Measurements from ENCODE around the gene OSBPL9. TPM values are rescaled to one million over a fixed set of nuclear protein-coding genes. Genes with fewer than 3 reads are reported as not detected.

The OSBPL9 gene
- total RNA-seq, 4 donors from 2014 or later = 65.8 to 206 (median 136) TPM

DNA sequence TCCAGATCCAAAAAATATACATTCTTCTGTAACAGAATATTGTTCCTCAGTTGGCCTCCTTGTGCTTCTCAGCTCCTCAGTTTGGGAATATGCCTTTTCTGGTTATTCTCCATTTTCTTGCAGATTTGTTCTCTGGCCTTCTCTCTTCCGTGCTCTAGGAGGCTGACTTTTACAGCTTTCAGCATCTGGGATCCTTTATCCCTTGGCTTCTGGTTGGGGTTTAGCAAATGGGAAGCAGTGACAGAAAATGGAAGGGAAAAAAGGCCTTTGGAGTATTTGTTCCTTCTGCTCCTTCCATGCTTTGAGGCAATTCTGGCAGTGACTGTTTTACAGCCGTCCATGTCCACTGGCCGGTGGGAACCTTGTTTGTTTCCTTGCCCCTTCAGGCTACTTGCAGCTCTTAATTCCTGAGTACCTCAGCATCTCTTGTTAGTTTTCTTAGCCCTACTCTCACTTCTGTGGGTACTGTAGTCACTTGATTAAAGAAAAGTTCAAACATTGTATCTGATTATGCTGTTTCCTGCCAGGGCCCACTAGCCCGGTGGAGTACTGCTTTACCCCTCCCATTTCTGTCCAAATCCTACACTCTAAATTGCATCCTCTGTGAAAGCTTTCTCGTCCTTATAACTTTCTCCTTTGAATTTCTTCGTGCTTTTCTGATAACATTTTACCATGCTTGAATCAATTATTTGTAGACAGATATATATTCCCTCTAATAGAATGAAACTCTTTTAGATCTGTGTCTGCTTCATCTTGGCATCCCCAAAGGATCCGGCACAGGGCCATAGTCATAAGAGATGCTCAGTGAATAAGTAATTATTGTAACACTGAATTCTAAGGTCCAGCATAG, 118.2 kb downstream of the OSBPL9 start:
- Histone ChIP-seq H3K27me3 (no peaks in the 10 kb centered on the region), H3K4me3 (no peak overlapping the region), H3K4me1 (peaks cover 80 to 90% of the 10 kb centered on the region in 2 donors), H3K27ac (peak overlapping the region; percentile 70 to 84 (median 76)), H3K9me3 (no peaks in the 10 kb centered on the region), H3K36me3 (no peaks in the 10 kb centered on the region)
- ATAC-seq = no peak
- intact Hi-C loops (cut with DNase I; ENCODE audit: low total_unique reads) (loop anchor here (5.0 kb wide), 1 partner anchor 43 kb away; no protein-coding TSS in a partner anchor), in situ Hi-C loops (cut with MboI; ENCODE audit: low sequenced_read_pairs in 4 of 4) (no loop called here)
- no peak for DNase-seq
- TF ChIP-seq, protein P1, sequence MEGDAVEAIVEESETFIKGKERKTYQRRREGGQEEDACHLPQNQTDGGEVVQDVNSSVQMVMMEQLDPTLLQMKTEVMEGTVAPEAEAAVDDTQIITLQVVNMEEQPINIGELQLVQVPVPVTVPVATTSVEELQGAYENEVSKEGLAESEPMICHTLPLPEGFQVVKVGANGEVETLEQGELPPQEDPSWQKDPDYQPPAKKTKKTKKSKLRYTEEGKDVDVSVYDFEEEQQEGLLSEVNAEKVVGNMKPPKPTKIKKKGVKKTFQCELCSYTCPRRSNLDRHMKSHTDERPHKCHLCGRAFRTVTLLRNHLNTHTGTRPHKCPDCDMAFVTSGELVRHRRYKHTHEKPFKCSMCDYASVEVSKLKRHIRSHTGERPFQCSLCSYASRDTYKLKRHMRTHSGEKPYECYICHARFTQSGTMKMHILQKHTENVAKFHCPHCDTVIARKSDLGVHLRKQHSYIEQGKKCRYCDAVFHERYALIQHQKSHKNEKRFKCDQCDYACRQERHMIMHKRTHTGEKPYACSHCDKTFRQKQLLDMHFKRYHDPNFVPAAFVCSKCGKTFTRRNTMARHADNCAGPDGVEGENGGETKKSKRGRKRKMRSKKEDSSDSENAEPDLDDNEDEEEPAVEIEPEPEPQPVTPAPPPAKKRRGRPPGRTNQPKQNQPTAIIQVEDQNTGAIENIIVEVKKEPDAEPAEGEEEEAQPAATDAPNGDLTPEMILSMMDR (IDR thresholded peaks at IDR 0.05 in 4 of 5, conservative IDR thresholded peaks at IDR 0.05 in 1 of 5) = no peak
- no peak for TF ChIP-seq POLR2A (IDR thresholded peaks at IDR 0.05)

DNA sequence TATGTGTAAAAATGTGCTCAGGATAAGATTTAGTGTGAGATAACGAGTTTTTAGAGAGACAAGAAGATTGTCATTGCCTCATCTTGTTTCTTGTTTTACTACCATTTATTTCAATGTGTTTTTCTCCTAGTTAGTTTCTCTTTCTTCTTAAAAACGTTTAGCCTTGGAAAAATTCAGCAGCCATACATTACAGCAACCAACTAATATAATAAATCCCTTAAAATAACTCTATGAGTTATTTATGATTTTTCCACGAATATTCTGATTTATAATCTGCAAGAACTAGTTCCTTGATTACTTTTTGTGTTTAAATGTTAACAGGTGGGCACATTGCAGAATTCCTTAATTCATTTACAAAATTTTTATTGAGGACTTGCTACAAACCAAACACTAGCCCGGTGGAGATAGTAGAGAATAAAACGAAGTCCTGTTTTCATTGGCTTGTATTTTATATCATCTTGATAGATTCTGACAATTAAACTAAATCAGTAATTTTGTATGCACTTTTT, 118.9 kb downstream of the OSBPL9 start:
- intact Hi-C loops (cut with DNase I; ENCODE audit: low total_unique reads) = no loop called here

DNA sequence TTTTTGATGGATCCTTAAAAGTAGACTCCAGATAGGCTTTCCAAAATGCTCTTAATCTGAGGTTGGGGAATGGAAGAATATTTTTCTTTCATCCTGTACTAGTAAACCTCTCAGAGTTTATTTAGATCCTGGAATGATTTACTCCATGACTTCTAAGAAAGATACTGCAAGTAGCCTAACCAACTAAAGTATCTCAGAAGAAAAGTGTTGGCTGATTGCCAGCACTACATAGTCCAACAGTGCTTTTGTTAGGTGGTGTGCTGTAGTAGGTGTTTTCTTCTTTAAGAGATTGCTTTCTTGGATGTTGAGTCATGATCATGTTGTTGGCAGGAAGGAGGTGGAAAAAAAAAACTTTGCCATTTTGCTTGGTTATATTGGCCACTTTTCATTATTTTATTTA, 119.8 kb downstream of the OSBPL9 start:
- peak in 1 of 2 donors; percentile 32 for DNase-seq
- in situ Hi-C loops (cut with MboI; ENCODE audit: low sequenced_read_pairs in 4 of 4) = no loop called here
- intact Hi-C loops (cut with DNase I; ENCODE audit: low total_unique reads) = no loop called here
- ATAC-seq = peak; percentile 81 to 82
- Histone ChIP-seq H3K27ac (peak overlapping the region; percentile 70 to 84 (median 76)), H3K4me3 (peak overlapping the region; percentile 4 to 28 (median 21)), H3K9me3 (no peaks in the 10 kb centered on the region), H3K27me3 (no peaks in the 10 kb centered on the region), H3K4me1 (peaks cover 69 to 85% of the 10 kb centered on the region in 2 donors), H3K36me3 (no peaks in the 10 kb centered on the region)
- TF ChIP-seq, protein P1 (IDR thresholded peaks at IDR 0.05 in 4 of 5, conservative IDR thresholded peaks at IDR 0.05 in 1 of 5) = no peak
- no peak for TF ChIP-seq POLR2A (IDR thresholded peaks at IDR 0.05)

More for the DNA sequence above, 118.9 kb downstream of the OSBPL9 start:
- no peaks in the 10 kb centered on the region for H3K9me3 ChIP-seq
- ATAC-seq (no peak), DNase-seq (no peak)
- TF ChIP-seq, protein P1 (IDR thresholded peaks at IDR 0.05 in 4 of 5, conservative IDR thresholded peaks at IDR 0.05 in 1 of 5) = no peak
- no peak for TF ChIP-seq POLR2A (IDR thresholded peaks at IDR 0.05)
- no peak overlapping the region for H3K4me3 ChIP-seq
- no peaks in the 10 kb centered on the region for H3K36me3 ChIP-seq
- H3K4me1 ChIP-seq = peaks cover 75 to 89% of the 10 kb centered on the region in 2 donors
- in situ Hi-C loops (cut with MboI; ENCODE audit: low sequenced_read_pairs in 4 of 4) = no loop called here
- H3K27ac ChIP-seq = peak overlapping the region; percentile 70 to 84 (median 76)
- no peaks in the 10 kb centered on the region for H3K27me3 ChIP-seq

DNA sequence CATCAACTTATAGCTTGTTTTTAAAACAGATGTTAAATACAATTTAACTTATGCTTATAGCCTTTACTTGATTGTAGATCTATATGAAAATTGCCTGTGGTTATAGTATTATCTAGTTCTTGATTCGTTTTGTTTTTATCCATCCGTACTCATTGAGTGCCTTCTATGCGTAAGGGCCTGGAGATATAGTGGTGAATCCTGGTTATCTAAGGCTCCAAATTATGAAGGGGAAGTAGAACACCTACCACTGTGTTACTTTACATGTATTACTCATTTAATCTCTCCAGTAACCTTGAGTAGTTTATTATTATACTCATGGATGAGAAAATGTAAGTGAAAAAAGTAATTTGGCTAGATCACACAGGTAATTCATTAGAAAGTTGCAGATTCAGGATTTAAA, 121.8 kb downstream of the OSBPL9 start:
- no peaks in the 10 kb centered on the region for H3K36me3 ChIP-seq
- no peaks in the 10 kb centered on the region for H3K27me3 ChIP-seq
- H3K9me3 ChIP-seq = no peaks in the 10 kb centered on the region
- peak overlapping the region in 3 of 4 donors; percentile 70 to 84 (median 77) for H3K27ac ChIP-seq
- no peak for TF ChIP-seq POLR2A (IDR thresholded peaks at IDR 0.05)
- TF ChIP-seq, protein P1 (IDR thresholded peaks at IDR 0.05 in 4 of 5, conservative IDR thresholded peaks at IDR 0.05 in 1 of 5) = no peak
- peaks cover 64 to 85% of the 10 kb centered on the region in 2 donors for H3K4me1 ChIP-seq
- no peak for DNase-seq
- intact Hi-C loops (cut with DNase I; ENCODE audit: low total_unique reads) (no loop called here), in situ Hi-C loops (cut with MboI; ENCODE audit: low sequenced_read_pairs in 4 of 4) (no loop called here)
- no peak for ATAC-seq
- no peak overlapping the region for H3K4me3 ChIP-seq
